ENCODE data around the gene STK33.
"Not testable (repeated sequence)": the region's sequence is repeated elsewhere in the genome, so short reads cannot be mapped to it uniquely, and the experiment has no call there.

DNA sequence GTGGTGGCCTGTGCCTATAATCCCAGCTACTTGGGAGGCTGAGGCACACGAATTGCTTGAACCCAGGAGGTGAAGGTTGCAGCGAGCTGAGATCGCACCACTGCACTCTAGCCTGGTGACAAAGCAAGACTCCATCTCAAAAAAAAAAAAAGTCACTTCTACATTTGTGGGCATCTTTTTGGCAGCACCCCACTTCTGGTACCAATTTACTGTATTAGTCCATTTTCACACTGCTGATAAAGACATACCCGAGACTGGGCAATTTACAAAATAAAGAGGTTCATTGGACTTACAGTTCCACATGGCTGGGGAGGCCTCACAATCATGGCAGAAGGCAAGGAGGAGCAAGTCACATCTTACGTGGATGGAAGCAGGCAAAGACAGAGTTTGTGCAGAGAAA, 126.2 kb downstream of the STK33 start:
- TF ChIP-seq, protein P1, sequence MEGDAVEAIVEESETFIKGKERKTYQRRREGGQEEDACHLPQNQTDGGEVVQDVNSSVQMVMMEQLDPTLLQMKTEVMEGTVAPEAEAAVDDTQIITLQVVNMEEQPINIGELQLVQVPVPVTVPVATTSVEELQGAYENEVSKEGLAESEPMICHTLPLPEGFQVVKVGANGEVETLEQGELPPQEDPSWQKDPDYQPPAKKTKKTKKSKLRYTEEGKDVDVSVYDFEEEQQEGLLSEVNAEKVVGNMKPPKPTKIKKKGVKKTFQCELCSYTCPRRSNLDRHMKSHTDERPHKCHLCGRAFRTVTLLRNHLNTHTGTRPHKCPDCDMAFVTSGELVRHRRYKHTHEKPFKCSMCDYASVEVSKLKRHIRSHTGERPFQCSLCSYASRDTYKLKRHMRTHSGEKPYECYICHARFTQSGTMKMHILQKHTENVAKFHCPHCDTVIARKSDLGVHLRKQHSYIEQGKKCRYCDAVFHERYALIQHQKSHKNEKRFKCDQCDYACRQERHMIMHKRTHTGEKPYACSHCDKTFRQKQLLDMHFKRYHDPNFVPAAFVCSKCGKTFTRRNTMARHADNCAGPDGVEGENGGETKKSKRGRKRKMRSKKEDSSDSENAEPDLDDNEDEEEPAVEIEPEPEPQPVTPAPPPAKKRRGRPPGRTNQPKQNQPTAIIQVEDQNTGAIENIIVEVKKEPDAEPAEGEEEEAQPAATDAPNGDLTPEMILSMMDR (IDR thresholded peaks at IDR 0.05), result not testable (repeated sequence)
- not testable (repeated sequence) for TF ChIP-seq POLR2AphosphoS5 (IDR thresholded peaks at IDR 0.05; ENCODE audit: low read depth, low read length); SIN3A (IDR thresholded peaks at IDR 0.05; ENCODE audit: borderline replicate concordance, insufficient read depth, low read depth, low read length); TCF7L2 (IDR thresholded peaks at IDR 0.05; ENCODE audit: low read depth, low read length)
- TF ChIP-seq, protein P2, sequence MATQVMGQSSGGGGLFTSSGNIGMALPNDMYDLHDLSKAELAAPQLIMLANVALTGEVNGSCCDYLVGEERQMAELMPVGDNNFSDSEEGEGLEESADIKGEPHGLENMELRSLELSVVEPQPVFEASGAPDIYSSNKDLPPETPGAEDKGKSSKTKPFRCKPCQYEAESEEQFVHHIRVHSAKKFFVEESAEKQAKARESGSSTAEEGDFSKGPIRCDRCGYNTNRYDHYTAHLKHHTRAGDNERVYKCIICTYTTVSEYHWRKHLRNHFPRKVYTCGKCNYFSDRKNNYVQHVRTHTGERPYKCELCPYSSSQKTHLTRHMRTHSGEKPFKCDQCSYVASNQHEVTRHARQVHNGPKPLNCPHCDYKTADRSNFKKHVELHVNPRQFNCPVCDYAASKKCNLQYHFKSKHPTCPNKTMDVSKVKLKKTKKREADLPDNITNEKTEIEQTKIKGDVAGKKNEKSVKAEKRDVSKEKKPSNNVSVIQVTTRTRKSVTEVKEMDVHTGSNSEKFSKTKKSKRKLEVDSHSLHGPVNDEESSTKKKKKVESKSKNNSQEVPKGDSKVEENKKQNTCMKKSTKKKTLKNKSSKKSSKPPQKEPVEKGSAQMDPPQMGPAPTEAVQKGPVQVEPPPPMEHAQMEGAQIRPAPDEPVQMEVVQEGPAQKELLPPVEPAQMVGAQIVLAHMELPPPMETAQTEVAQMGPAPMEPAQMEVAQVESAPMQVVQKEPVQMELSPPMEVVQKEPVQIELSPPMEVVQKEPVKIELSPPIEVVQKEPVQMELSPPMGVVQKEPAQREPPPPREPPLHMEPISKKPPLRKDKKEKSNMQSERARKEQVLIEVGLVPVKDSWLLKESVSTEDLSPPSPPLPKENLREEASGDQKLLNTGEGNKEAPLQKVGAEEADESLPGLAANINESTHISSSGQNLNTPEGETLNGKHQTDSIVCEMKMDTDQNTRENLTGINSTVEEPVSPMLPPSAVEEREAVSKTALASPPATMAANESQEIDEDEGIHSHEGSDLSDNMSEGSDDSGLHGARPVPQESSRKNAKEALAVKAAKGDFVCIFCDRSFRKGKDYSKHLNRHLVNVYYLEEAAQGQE (IDR thresholded peaks at IDR 0.05; ENCODE audit: insufficient read depth in 1 of 2, low read depth in 2 of 2, low read length in 1 of 2), result not testable (repeated sequence)

All from Panc1 (cell line).